NCI-H2196 (cell line): ENCODE data around the gene BCKDHB.

Experiments used
- DNase-seq: peaks from one replicate; lab custom pipeline; 2025; ENCODE audit not compliant: unreplicated experiment; lab: John Stamatoyannopoulos, UW

The BCKDHB gene

GRCh38 chr6:80148220-80148619 lies 41.7 kb downstream of the BCKDHB start:
- no peak for DNase-seq

- DNase-seq: no peak
Measured at GRCh38 chr6:80151635-80152034, 45.2 kb downstream of the BCKDHB start.

GRCh38 chr6:80154160-80154559 lies 47.7 kb downstream of the BCKDHB start:
- DNase-seq: no peak

GRCh38 chr6:80156221-80156620 lies 49.8 kb downstream of the BCKDHB start:
- no peak for DNase-seq

- DNase-seq: no peak
Measured at GRCh38 chr6:80158478-80158989, 52.1 kb downstream of the BCKDHB start.

GRCh38 chr6:80161434-80161833 lies 55.0 kb downstream of the BCKDHB start:
- no peak for DNase-seq

- no peak for DNase-seq
Measured at GRCh38 chr6:80163754-80164187, 57.3 kb downstream of the BCKDHB start.

GRCh38 chr6:80165143-80165542 lies 58.7 kb downstream of the BCKDHB start:
- DNase-seq: no peak

GRCh38 chr6:80165819-80166218 lies 59.3 kb downstream of the BCKDHB start:
- DNase-seq: no peak

- no peak for DNase-seq
Measured at GRCh38 chr6:80170433-80170832, 64.0 kb downstream of the BCKDHB start.

GRCh38 chr6:80173411-80173810 lies 66.9 kb downstream of the BCKDHB start:
- DNase-seq: no peak

- DNase-seq: no peak
Measured at GRCh38 chr6:80174900-80175572, 68.6 kb downstream of the BCKDHB start.

GRCh38 chr6:80179695-80180094 lies 73.2 kb downstream of the BCKDHB start:
- no peak for DNase-seq

- DNase-seq: no peak
Measured at GRCh38 chr6:80181352-80182081, 75.0 kb downstream of the BCKDHB start.

- no peak for DNase-seq
Measured at GRCh38 chr6:80182308-80182707, 75.8 kb downstream of the BCKDHB start.

- no peak for DNase-seq
Measured at GRCh38 chr6:80183019-80183795, 76.7 kb downstream of the BCKDHB start.

GRCh38 chr6:80185492-80185891 lies 79.0 kb downstream of the BCKDHB start:
- DNase-seq: no peak

- no peak for DNase-seq
Measured at GRCh38 chr6:80186082-80186481, 79.6 kb downstream of the BCKDHB start.

- DNase-seq: no peak
Measured at GRCh38 chr6:80196906-80197305, 90.4 kb downstream of the BCKDHB start.

- DNase-seq: no peak
Measured at GRCh38 chr6:80197474-80197873, 91.0 kb downstream of the BCKDHB start.

- DNase-seq: no peak
Measured at GRCh38 chr6:80197986-80198385, 91.5 kb downstream of the BCKDHB start.

GRCh38 chr6:80203283-80203682 lies 96.8 kb downstream of the BCKDHB start:
- no peak for DNase-seq
